HEK293 (cell line): ENCODE measurements around the gene HECTD3.
"Not testable (repeated sequence)": the region's sequence is repeated elsewhere in the genome, so short reads cannot be mapped to it uniquely, and the experiment has no call there.

Source experiments
- CTCF ChIA-PET: fragments of 350-600 bp; formaldehyde crosslinking; extraction: SDS; loops from one replicate; lab custom pipeline; 2021; ENCODE audit warnings: antibody characterized with exemption; lab: Yijun Ruan, JAX
- POLR2A ChIA-PET: fragments of 300-600 bp; formaldehyde crosslinking; extraction: SDS; loops from one replicate; lab custom pipeline; 2020; ENCODE audit warnings: antibody characterized with exemption, inconsistent platforms; lab: Yijun Ruan, JAX
- H3K27ac ChIP-seq: fragments of 200-500 bp; sonication (Bioruptor generic); 2 replicates; pipeline ENCODE4 v1.5.1; 2014; ENCODE audit warnings: low read depth, low read length, control low read depth, inconsistent platforms; ENCODE audit errors: extremely low read depth
- H3K36me3 ChIP-seq, 2 experiments: fragments of 200-500 bp in 1 of 2; sonication (Bioruptor generic) in 1 of 2; 1 replicate in 1 of 2; 2 replicates in 1 of 2; pipeline ENCODE4 v1.5.1; 2014 to 2017; ENCODE audit warnings: inconsistent platforms in 2 of 2, low read length in 2 of 2; ENCODE audit not compliant: control insufficient read depth in 2 of 2, insufficient read depth in 1 of 2
- H3K4me1 ChIP-seq: fragments of 200-500 bp; sonication (Bioruptor generic); 2 replicates; pipeline ENCODE4 v1.5.1; 2014; ENCODE audit warnings: mild to moderate bottlenecking, low read length, inconsistent platforms; ENCODE audit not compliant: control insufficient read depth, insufficient read depth
- H3K4me3 ChIP-seq: 2 replicates; pipeline ENCODE4 v1.5.1; 2011; ENCODE audit warnings: low read depth, mild to moderate bottlenecking, control low read depth, low read length, moderate library complexity
- H3K9me3 ChIP-seq: fragments of 200-500 bp; sonication (Bioruptor generic); 2 replicates; pipeline ENCODE4 v1.5.1; 2014; ENCODE audit warnings: low read depth, low read length, inconsistent platforms; ENCODE audit not compliant: control insufficient read depth, insufficient read depth
- TSHZ1 ChIP-seq: fragments of 450-650 bp; formaldehyde crosslinking; IDR thresholded peaks from 2 replicates; pipeline ENCODE4 v1.5.1; 2016; ENCODE audit warnings: missing biosample characterization, missing genetic modification characterization, borderline replicate concordance
- ZNF146 ChIP-seq: fragments of 450-650 bp; formaldehyde crosslinking; IDR thresholded peaks from 2 replicates; pipeline ENCODE4 v1.5.1; 2016; ENCODE audit warnings: missing biosample characterization, missing genetic modification characterization
- ZNF280D ChIP-seq: fragments of 450-650 bp; formaldehyde crosslinking; IDR thresholded peaks from 2 replicates; pipeline ENCODE4 v1.5.1; 2016; ENCODE audit warnings: missing biosample characterization, missing genetic modification characterization
- ZNF513 ChIP-seq: fragments of 450-650 bp; IDR thresholded peaks from 2 replicates; pipeline ENCODE4 v1.5.1; 2018; ENCODE audit warnings: missing biosample characterization, missing genetic modification characterization

Gene HECTD3

GRCh38 chr1:44962729-44963128, 48.4 kb downstream of the HECTD3 start (continued):
- 0 out of 2 replicates have a peak, but pooled peaks have one; percentile 13 for TF ChIP-seq TSHZ1 (tag by site-specific recombination)

- not testable (repeated sequence) for H3K4me1 ChIP-seq, H3K9me3 ChIP-seq
- peak; percentile 98 for TF ChIP-seq ZNF513 (tag by site-specific recombination)
- TF ChIP-seq, all 188 proteins: peak for 1; not testable (repeated sequence) for 187
- H3K4me3 ChIP-seq, H3K27ac ChIP-seq, CTCF ChIA-PET: not testable (repeated sequence)
- POLR2A ChIA-PET = interaction anchor here (1.1 kb wide), 1 partner anchor 49 kb away, joined by 4 read pairs; the partner anchor contains the start of genes HECTD3 and UROD
- peaks cover 0 to 10% of the 10 kb centered on the region in 2 experiments; a peak in 2 of 3 replicates for H3K36me3 ChIP-seq
Measured at GRCh38 chr1:44962022-44962421, 49.1 kb downstream of the HECTD3 start.

GRCh38 chr1:44957566-44957965, 53.6 kb downstream of the HECTD3 start:
- H3K27ac ChIP-seq, POLR2A ChIA-PET, H3K4me1 ChIP-seq, H3K4me3 ChIP-seq, H3K9me3 ChIP-seq: not testable (repeated sequence)
- CTCF ChIA-PET = interaction anchor here (0.5 to 0.7 kb wide), 4 partner anchors 13 to 410 kb away, joined by 3 to 5 read pairs (median 4); no protein-coding TSS in a partner anchor
- peaks cover 0 to 16% of the 10 kb centered on the region in 2 experiments; a peak in 2 of 3 replicates for H3K36me3 ChIP-seq

- H3K4me3 ChIP-seq, H3K4me1 ChIP-seq, H3K27ac ChIP-seq, H3K9me3 ChIP-seq, POLR2A ChIA-PET: not testable (repeated sequence)
- CTCF ChIA-PET = interaction anchor here (0.6 to 0.7 kb wide), 2 partner anchors 40 to 163 kb away, joined by 3 to 4 read pairs; no protein-coding TSS in a partner anchor
- TF ChIP-seq ZNF146 (tag by site-specific recombination) (peak; percentile 91), ZNF280D (tag by site-specific recombination) (0 out of 2 replicates have a peak, but pooled peaks have one; percentile 41)
- peaks cover 0 to 16% of the 10 kb centered on the region in 2 experiments; a peak in 2 of 3 replicates for H3K36me3 ChIP-seq
Measured at GRCh38 chr1:44956077-44956476, 55.0 kb downstream of the HECTD3 start.
